ENCODE data around the gene CCNB3.

DNA sequence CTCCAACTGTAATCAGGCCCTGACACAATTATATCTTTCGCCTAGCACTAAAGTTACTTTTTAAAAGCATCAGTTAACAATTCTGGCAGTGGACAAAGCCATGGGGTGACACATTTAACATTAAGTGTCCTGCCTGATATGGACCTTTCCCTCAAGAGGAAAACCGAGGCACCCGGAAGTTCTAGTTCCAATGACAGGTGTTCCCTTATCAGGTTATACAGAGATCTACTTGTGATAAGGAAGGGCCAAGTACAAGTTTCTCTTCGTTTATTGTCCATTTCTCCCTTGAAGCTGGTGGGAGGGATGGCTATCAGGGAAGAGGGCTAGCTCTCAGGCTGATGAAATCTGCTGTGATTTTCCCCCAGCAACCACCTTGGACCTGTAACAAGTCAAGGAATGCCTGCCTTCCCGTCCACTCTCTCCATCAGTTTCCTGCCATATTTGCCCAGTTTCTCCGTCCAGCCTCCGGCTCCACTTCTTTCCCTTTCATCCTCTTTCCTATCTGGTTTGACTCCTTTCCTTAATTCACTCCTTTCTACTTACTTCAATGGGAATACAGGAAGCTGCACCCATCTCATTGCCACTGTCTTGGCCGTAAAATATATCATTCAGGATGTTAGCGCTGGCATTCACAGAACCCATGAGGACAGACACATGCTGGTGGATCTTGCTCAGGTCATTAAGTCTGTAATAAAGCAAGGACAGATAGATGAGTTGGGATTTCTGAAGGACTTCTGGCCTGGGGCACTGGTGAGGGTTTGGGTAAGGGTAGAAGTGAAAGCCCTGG, 171.1 kb downstream of the CCNB3 start:
- TF ChIP-seq, protein P1, sequence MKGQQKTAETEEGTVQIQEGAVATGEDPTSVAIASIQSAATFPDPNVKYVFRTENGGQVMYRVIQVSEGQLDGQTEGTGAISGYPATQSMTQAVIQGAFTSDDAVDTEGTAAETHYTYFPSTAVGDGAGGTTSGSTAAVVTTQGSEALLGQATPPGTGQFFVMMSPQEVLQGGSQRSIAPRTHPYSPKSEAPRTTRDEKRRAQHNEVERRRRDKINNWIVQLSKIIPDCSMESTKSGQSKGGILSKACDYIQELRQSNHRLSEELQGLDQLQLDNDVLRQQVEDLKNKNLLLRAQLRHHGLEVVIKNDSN (IDR thresholded peaks at IDR 0.05; ENCODE audit: borderline replicate concordance, low read depth), result no peak
- no peak for TF ChIP-seq NFIC (IDR thresholded peaks at IDR 0.05; ENCODE audit: borderline replicate concordance)
- TF ChIP-seq, protein P2, sequence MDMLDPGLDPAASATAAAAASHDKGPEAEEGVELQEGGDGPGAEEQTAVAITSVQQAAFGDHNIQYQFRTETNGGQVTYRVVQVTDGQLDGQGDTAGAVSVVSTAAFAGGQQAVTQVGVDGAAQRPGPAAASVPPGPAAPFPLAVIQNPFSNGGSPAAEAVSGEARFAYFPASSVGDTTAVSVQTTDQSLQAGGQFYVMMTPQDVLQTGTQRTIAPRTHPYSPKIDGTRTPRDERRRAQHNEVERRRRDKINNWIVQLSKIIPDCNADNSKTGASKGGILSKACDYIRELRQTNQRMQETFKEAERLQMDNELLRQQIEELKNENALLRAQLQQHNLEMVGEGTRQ (IDR thresholded peaks at IDR 0.05; ENCODE audit: borderline replicate concordance, low read depth, low read length), result no peak
- TF ChIP-seq, protein P3, sequence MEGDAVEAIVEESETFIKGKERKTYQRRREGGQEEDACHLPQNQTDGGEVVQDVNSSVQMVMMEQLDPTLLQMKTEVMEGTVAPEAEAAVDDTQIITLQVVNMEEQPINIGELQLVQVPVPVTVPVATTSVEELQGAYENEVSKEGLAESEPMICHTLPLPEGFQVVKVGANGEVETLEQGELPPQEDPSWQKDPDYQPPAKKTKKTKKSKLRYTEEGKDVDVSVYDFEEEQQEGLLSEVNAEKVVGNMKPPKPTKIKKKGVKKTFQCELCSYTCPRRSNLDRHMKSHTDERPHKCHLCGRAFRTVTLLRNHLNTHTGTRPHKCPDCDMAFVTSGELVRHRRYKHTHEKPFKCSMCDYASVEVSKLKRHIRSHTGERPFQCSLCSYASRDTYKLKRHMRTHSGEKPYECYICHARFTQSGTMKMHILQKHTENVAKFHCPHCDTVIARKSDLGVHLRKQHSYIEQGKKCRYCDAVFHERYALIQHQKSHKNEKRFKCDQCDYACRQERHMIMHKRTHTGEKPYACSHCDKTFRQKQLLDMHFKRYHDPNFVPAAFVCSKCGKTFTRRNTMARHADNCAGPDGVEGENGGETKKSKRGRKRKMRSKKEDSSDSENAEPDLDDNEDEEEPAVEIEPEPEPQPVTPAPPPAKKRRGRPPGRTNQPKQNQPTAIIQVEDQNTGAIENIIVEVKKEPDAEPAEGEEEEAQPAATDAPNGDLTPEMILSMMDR (IDR thresholded peaks at IDR 0.05), result no peak
- TF ChIP-seq, protein P4, sequence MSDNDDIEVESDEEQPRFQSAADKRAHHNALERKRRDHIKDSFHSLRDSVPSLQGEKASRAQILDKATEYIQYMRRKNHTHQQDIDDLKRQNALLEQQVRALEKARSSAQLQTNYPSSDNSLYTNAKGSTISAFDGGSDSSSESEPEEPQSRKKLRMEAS (IDR thresholded peaks at IDR 0.05; ENCODE audit: low read depth), result no peak
- no peak for TF ChIP-seq GABPA (IDR thresholded peaks at IDR 0.05; ENCODE audit: low read depth)
- no peak for TF ChIP-seq TAF1 (IDR thresholded peaks at IDR 0.05; ENCODE audit: borderline replicate concordance, low read depth, low read length)
- TF ChIP-seq YY1 (IDR thresholded peaks at IDR 0.05; ENCODE audit: low read depth), result no peak
- TF ChIP-seq, protein P5, sequence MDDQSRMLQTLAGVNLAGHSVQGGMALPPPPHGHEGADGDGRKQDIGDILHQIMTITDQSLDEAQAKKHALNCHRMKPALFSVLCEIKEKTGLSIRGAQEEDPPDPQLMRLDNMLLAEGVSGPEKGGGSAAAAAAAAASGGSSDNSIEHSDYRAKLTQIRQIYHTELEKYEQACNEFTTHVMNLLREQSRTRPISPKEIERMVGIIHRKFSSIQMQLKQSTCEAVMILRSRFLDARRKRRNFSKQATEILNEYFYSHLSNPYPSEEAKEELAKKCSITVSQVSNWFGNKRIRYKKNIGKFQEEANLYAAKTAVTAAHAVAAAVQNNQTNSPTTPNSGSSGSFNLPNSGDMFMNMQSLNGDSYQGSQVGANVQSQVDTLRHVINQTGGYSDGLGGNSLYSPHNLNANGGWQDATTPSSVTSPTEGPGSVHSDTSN (IDR thresholded peaks at IDR 0.05), result no peak
- no peak for TF ChIP-seq POLR2AphosphoS5 (IDR thresholded peaks at IDR 0.05; ENCODE audit: low read depth, low read length)

All from SK-N-SH (cell line).